MM.1S (cell line): ENCODE data around the gene EAF1.

Experiments used
- DNase-seq: peaks from one replicate; pipeline ENCODE4 v3.0.0-alpha.2; 2015
- H2AFZ ChIP-seq: fragments of 300-600 bp; sonication (generic); 2 replicates; pipeline ENCODE4 v1.6.0; 2016; ENCODE audit warnings: antibody characterized with exemption, low read length
- H3F3A ChIP-seq: fragments of 300-600 bp; sonication (generic); 2 replicates; pipeline ENCODE4 v1.6.1; 2016; ENCODE audit warnings: mild to moderate bottlenecking, antibody characterized with exemption, low read length, moderate library complexity, mixed read lengths; ENCODE audit not compliant: insufficient read depth
- H3K27ac ChIP-seq: fragments of 300-600 bp; sonication (generic); 2 replicates; pipeline ENCODE4 v1.5.1; 2016; ENCODE audit warnings: mild to moderate bottlenecking, low read length
- H3K27me3 ChIP-seq: fragments of 300-600 bp; sonication (generic); replicated peaks from 2 replicates; pipeline ENCODE4 v1.6.0; 2016; ENCODE audit warnings: low read length; ENCODE audit not compliant: insufficient read depth
- H3K36me3 ChIP-seq: fragments of 300-600 bp; sonication (generic); replicated peaks from 2 replicates; pipeline ENCODE4 v1.6.1; 2016; ENCODE audit warnings: mild to moderate bottlenecking, low read length, mixed read lengths; ENCODE audit not compliant: insufficient read depth
- H3K4me1 ChIP-seq: fragments of 300-600 bp; sonication (generic); 2 replicates; pipeline ENCODE4 v1.6.1; 2016; ENCODE audit warnings: low read length, mixed read lengths
- H3K4me2 ChIP-seq: fragments of 300-600 bp; sonication (generic); 2 replicates; pipeline ENCODE4 v1.6.0; 2016; ENCODE audit warnings: low read depth, low read length
- H3K4me3 ChIP-seq: fragments of 300-600 bp; sonication (generic); 2 replicates; pipeline ENCODE4 v1.5.1; 2016; ENCODE audit warnings: low read length, mixed read lengths
- H3K79me2 ChIP-seq: fragments of 300-600 bp; sonication (generic); 2 replicates; pipeline ENCODE4 v1.6.1; 2016; ENCODE audit warnings: mixed run types, low read length, mixed read lengths
- H3K9ac ChIP-seq: fragments of 300-600 bp; sonication (generic); 2 replicates; pipeline ENCODE4 v1.6.1; 2016; ENCODE audit warnings: low read length, mixed read lengths
- H3K9me2 ChIP-seq: fragments of 300-600 bp; sonication (generic); replicated peaks from 2 replicates; pipeline ENCODE4 v1.6.1; 2016; ENCODE audit warnings: mild to moderate bottlenecking, low read length, mixed read lengths; ENCODE audit not compliant: insufficient read depth
- H3K9me3 ChIP-seq: fragments of 300-600 bp; sonication (generic); replicated peaks from 2 replicates; pipeline ENCODE4 v1.6.1; 2016; ENCODE audit warnings: mild to moderate bottlenecking, low read length, mixed read lengths; ENCODE audit not compliant: insufficient read depth
- H4K20me1 ChIP-seq: fragments of 300-600 bp; sonication (generic); 2 replicates; pipeline ENCODE4 v1.6.1; 2016; ENCODE audit warnings: mild to moderate bottlenecking, low read length, moderate library complexity, mixed read lengths; ENCODE audit not compliant: insufficient read depth
- EZH2 ChIP-seq: fragments of 300-600 bp; sonication (generic); optimal IDR thresholded peaks from 2 replicates; pipeline ENCODE3; 2017; ENCODE audit warnings: low read depth, mild to moderate bottlenecking, antibody characterized with exemption, low read length, mixed read lengths
- EZH2phosphoT487 ChIP-seq: fragments of 300-600 bp; sonication (generic); IDR thresholded peaks from 2 replicates; pipeline ENCODE4 v1.6.1; 2018; ENCODE audit warnings: antibody characterized with exemption, low read length
- TF ChIP-seq, protein P1 (sequence below): fragments of 300-600 bp; sonication (generic); IDR thresholded peaks from 2 replicates; pipeline ENCODE4 v1.5.1; 2016; ENCODE audit warnings: antibody characterized with exemption, low read length, mixed read lengths

EAF1 gene

DNA sequence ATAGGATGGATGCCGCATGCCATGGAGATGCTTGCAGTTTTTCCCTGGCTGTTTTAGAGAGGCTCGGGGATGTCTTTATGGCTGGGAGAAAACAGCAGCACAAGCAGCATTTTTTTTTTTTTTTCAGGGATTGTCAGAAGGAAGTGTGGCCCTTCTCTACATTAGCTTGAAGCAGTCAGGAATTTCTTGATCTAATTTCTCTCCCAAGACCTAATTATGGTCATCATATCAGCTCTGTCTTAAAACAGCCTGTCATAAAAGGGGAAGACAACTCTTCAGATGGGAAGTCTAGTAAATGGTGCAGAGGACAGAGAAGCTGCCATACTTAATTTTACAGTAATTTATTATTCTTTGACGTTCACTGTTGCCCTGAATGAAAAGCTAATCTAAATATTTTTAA lies 44.5 kb downstream of the EAF1 start:
- H3K79me2 ChIP-seq: no peaks in the 10 kb centered on the region
- no peak overlapping the region for H2AFZ ChIP-seq
- no peak overlapping the region for H3K9ac ChIP-seq
- no peaks in the 10 kb centered on the region for H3F3A ChIP-seq
- H3K27ac ChIP-seq: no peak overlapping the region
- no peak overlapping the region for H3K4me2 ChIP-seq
- H3K9me3 ChIP-seq: no peaks in the 10 kb centered on the region
- H3K4me1 ChIP-seq: no peaks in the 10 kb centered on the region
- H4K20me1 ChIP-seq: no peaks in the 10 kb centered on the region
- H3K4me3 ChIP-seq: no peak overlapping the region
- no peaks in the 10 kb centered on the region for H3K27me3 ChIP-seq
- no peaks in the 10 kb centered on the region for H3K36me3 ChIP-seq
- TF ChIP-seq, protein P1, sequence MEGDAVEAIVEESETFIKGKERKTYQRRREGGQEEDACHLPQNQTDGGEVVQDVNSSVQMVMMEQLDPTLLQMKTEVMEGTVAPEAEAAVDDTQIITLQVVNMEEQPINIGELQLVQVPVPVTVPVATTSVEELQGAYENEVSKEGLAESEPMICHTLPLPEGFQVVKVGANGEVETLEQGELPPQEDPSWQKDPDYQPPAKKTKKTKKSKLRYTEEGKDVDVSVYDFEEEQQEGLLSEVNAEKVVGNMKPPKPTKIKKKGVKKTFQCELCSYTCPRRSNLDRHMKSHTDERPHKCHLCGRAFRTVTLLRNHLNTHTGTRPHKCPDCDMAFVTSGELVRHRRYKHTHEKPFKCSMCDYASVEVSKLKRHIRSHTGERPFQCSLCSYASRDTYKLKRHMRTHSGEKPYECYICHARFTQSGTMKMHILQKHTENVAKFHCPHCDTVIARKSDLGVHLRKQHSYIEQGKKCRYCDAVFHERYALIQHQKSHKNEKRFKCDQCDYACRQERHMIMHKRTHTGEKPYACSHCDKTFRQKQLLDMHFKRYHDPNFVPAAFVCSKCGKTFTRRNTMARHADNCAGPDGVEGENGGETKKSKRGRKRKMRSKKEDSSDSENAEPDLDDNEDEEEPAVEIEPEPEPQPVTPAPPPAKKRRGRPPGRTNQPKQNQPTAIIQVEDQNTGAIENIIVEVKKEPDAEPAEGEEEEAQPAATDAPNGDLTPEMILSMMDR: no peak
- no peak for TF ChIP-seq EZH2phosphoT487
- no peak for TF ChIP-seq EZH2
- no peak for DNase-seq
- no peaks in the 10 kb centered on the region for H3K9me2 ChIP-seq

DNA sequence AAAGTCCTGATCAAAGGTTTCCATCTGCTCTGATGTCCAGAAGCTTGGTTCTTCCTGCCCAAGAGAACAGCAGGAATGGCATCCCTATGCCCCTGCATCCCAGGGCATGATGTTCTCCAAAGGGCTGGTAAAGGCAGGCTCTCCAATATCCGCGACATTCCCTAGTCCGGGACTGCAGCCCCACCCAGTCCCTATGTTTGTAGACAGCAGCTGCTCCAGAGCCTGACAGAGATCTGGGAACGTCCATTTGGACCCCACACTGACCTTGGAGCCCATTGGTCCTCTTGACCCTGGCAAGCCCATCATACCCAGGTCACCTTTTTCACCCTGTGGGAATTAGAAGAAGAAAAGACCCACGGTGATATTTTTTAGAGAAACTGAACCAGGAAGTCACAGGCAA lies 47.8 kb downstream of the EAF1 start:
- TF ChIP-seq EZH2: no peak
- no peak for TF ChIP-seq EZH2phosphoT487
- TF ChIP-seq, protein P1: no peak
- Histone ChIP-seq H3K36me3 (no peaks in the 10 kb centered on the region), H3F3A (no peaks in the 10 kb centered on the region), H3K27ac (no peak overlapping the region), H3K9ac (no peak overlapping the region), H3K27me3 (no peaks in the 10 kb centered on the region), H4K20me1 (no peaks in the 10 kb centered on the region), H3K9me2 (no peaks in the 10 kb centered on the region), H3K4me1 (no peaks in the 10 kb centered on the region), H3K9me3 (no peaks in the 10 kb centered on the region), H3K4me3 (no peak overlapping the region), H3K79me2 (no peaks in the 10 kb centered on the region), H2AFZ (no peak overlapping the region), H3K4me2 (no peak overlapping the region)
- no peak for DNase-seq

DNA sequence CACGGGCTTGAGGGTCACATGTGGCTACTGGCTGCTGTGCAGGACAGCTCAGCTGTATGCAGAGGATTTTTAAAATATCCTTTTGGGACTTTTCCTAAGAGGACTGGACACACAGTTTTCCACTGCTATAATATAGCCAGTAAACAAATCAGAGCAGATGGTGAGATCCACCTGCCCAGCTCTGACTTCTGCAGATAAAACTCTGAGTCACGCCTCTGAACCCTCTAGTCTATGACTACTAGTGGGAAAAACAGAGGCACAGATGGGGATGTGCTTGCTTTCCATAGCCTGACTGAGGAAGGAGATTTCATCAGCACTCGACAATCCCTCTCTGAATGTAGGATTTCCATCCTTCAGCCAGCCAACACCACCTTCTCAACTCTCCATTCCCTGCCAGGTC lies 49.0 kb downstream of the EAF1 start:
- no peak overlapping the region for H3K9ac ChIP-seq
- H3K36me3 ChIP-seq: no peaks in the 10 kb centered on the region
- DNase-seq: no peak
- TF ChIP-seq EZH2 (no peak), EZH2phosphoT487 (no peak)
- TF ChIP-seq, protein P1: no peak
- H3K4me1 ChIP-seq: no peaks in the 10 kb centered on the region
- no peaks in the 10 kb centered on the region for H3K9me2 ChIP-seq
- H3K79me2 ChIP-seq: no peaks in the 10 kb centered on the region
- H3K9me3 ChIP-seq: no peaks in the 10 kb centered on the region
- no peaks in the 10 kb centered on the region for H3F3A ChIP-seq
- no peak overlapping the region for H3K4me3 ChIP-seq
- H3K27me3 ChIP-seq: no peaks in the 10 kb centered on the region
- H2AFZ ChIP-seq: no peak overlapping the region
- no peak overlapping the region for H3K27ac ChIP-seq
- no peak overlapping the region for H3K4me2 ChIP-seq
- no peaks in the 10 kb centered on the region for H4K20me1 ChIP-seq
